VCaP (cell line): ENCODE data around the gene BEND4.
A peak's percentile ranks its signal among the peaks of the same experiment; 100 is the strongest.
"Not testable (repeated sequence)": the region's sequence is repeated elsewhere in the genome, so short reads cannot be mapped to it uniquely, and the experiment has no call there.

ENCODE experiments used
- H3K27ac ChIP-seq: fragments of 450-650 bp; 2 replicates; pipeline ENCODE4 v1.5.1; 2017
- TF ChIP-seq, protein P1 (sequence below): fragments of 450-650 bp; conservative IDR thresholded peaks from 2 replicates; pipeline ENCODE4 v1.5.1; 2017; ENCODE audit warnings: mild to moderate bottlenecking, moderate library complexity

BEND4 gene

DNA sequence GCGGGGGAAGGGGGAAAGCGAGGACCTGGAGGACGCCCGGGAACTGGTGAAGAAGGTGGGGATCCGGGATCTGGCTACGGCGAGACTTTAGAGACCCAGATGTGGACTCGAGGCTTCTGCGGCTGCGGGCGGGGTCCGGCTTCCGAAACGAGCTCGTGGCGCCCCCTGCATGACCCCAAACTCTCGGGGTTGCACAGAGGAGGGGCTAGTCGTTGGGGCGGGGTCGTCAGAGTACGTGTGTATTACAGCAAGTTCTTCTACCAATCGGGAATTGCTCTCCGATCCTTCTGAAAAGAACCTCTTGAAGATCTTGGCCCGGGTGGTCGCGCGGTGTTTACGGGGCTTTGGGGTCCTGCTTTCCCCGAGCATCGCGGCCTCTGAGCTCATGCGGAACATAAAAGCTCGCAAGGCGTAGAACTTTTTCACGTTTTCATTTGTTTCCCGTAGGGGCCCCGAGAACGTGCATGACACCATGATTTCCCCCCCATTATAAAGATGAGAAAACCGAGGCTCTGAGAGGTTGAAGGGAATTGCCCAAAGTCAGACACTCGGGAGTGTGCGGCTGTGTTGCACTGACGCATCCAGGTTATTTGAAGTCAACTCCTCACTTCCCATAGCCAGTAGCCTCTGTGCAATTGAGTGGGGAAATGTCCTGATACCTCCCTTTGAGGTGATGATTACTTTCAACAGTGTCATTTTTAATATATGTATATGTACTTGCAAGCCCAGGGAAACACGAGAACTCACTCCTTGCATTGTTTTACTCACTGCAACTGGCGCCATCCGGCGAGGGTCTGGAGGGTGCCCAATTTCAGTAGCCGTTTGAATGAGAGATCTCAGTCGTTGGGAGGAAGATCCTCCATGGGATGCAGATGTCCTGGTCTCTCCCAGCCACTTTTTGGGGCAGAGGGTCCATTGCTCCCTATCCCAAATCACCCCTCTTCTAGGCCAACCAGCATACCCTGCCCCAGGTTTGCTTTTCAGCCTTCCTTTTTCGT, at the start of gene BEND4:
TSS of gene BEND4 (minus strand) at position 149 of the 998 bp plus-strand sequence. CDS start 512 bp downstream, outside the sequence.
- peak within 1 kb of the TSS; percentile 78 for H3K27ac ChIP-seq
- TF ChIP-seq, protein P1, sequence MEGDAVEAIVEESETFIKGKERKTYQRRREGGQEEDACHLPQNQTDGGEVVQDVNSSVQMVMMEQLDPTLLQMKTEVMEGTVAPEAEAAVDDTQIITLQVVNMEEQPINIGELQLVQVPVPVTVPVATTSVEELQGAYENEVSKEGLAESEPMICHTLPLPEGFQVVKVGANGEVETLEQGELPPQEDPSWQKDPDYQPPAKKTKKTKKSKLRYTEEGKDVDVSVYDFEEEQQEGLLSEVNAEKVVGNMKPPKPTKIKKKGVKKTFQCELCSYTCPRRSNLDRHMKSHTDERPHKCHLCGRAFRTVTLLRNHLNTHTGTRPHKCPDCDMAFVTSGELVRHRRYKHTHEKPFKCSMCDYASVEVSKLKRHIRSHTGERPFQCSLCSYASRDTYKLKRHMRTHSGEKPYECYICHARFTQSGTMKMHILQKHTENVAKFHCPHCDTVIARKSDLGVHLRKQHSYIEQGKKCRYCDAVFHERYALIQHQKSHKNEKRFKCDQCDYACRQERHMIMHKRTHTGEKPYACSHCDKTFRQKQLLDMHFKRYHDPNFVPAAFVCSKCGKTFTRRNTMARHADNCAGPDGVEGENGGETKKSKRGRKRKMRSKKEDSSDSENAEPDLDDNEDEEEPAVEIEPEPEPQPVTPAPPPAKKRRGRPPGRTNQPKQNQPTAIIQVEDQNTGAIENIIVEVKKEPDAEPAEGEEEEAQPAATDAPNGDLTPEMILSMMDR, result no peak; the same call in 1 of the 2 replicates

DNA sequence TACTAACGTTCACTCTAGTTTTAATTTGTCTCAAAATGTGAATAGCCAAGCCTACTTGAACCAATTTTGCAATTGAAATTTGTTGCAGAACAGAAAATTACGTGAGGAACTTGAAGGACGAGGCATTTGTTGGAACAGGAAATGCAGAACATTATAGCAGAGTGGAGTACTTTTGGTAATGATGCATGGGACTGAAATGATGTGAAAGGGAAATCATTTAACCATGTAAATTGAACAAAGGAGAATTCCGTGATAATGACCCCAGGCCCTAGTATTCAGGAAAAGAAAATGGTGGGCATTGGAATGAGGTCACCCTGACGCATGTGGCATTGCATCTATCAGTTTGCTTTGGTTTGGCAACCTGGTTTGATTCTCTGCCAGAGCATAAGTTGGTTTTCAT, 44.9 kb upstream of the BEND4 start:
- TF ChIP-seq, protein P1, result no peak
- H3K27ac ChIP-seq, result no peak overlapping the region

DNA sequence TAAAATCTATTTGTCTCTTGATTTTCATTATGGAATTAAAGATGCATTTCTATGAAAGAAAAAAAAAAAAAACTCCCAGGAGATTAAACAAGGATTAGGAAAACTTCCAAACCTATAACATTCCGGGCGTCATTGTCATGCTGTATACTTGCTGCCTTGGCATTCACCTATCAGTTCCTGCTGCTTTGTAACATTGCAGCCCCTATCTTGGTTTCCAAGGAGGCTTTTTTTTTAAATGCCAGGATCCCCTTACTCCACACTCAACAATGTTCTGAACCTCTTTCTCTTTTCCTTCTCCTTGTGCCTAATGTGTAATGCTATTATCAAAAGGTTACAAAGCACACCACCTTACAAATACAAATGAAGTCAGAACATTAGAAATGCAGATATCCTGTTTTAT, 20.5 kb upstream of the BEND4 start:
- TF ChIP-seq, protein P1, result no peak
- 0 out of 2 replicates have a peak overlapping the region, but pooled peaks have one; percentile 14 for H3K27ac ChIP-seq

DNA sequence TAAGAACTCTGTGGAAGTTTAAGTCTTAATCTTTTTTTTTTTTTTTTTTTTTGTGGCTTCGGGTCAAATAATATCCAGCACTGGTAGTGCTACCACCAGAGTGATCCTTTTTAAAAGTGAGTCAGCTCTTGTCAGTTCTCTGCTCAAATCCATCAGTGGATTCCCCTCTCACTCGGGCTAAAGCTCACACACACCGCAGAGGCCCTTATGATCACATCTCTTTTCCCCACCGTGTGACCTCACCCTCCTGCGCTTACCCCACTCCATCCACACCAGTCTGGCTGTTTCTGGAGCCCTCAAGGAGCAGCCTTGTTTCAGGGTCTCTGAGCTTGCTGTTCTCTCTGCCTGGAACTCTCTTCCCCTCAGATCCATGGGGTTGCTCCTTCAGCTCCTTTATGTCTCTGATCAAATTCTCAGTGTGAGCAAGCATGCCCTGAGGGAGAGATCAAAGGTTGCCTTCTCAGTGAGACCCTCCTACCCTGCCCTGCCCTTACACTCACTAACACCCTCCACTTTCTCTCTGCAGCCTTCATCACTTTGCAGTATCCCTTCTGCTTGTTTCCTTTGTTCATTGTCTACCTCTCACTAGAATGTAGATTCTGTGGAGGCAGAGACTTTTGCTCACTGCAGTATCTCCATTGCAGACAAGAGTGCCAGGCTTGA, 19.8 kb upstream of the BEND4 start:
- H3K27ac ChIP-seq, result 0 out of 2 replicates have a peak overlapping the region, but pooled peaks have one; percentile 14
- TF ChIP-seq, protein P1, result no peak

DNA sequence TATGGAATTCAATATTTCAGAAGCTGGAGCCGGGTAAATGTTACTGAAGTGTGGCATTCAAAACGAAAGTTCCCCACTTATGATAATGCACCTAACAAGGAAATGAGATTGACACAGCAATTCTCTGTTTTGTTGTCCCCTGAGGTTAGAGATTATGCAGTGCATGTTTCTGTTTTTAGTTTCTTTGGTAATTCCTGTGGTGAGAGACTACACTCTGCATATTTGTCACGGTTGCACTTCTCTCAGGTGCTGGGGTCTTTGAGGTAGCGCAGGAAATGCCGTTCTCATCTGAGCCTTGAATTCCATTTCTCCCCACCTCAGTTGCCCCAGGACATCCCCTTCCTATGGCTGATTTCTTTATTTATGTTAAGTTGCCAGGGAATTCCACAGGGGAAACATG, 15.3 kb upstream of the BEND4 start:
- TF ChIP-seq, protein P1, result no peak
- H3K27ac ChIP-seq, result no peak overlapping the region

DNA sequence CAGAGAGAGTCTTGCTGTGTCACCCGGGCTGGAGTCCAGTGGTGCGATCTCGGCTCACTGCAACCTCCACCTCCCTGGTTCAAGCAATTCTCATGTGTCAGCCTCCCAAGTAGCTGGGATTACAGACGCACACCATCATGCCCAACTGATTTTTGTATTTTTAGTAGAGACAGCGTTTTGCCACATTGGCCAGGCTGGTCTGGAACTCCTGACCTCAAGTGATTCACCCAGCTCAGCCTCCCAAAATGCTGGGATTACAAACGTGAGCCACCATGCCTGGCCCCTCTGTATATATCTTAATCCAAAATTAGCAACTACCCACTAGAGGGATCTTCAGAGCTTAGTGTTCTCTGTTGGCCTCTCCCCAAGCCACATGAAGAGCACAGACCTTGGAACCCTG, 13.7 kb upstream of the BEND4 start:
- not testable (repeated sequence) for H3K27ac ChIP-seq

DNA sequence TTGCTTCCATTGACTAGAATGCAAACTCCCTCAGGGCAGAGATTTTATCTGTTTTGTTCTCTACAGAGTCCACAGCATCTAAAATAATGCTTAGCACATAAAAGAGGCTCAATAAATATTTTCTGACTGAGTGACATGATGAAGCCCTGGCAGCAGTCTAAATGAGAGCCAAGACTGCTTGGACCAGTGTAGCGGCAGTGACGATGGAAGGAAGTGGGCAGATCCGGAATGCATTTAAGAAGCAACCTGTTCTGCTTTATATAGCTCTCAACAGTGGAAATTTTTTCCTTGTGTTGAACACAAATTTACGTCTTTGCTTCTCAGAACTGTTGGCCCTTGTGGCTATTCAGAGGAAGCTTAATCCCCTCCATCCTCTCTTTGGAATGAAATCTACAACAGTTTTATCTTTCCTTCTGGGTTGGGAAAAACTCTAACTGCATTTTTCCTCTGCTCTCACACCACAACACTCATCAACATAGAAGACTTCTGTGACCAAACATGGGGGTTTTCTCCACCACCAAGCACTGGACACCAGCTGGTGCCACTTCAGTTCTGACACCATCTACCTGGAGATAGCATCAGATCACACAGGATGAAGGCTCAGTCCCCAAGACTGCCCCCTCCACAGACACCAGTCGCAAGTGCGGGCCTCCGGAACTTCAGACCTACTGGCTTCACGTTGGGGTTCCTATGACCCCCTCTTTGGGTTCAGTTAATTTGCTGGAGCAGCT, 7.0 kb upstream of the BEND4 start:
- no peak overlapping the region for H3K27ac ChIP-seq
- TF ChIP-seq, protein P1, result no peak
